Keratinocyte (primary cell): ENCODE results near the gene WDR35.

Experiments
- EZH2 ChIP-seq: IDR thresholded peaks from one replicate; pipeline ENCODE4 v1.6.1; 2012; ENCODE audit warnings: inconsistent platforms, mild to moderate bottlenecking, low read length, moderate library complexity
- TF ChIP-seq, protein P1 (sequence below), 3 experiments: IDR thresholded peaks in 1 of 3; conservative IDR thresholded peaks in 1 of 3; optimal IDR thresholded peaks in 1 of 3; 2 replicates in 2 of 3; 3 replicates in 1 of 3; pipeline versions ENCODE3 to v1.5.1; 2011; ENCODE audit warnings: low read length in 3 of 3, mild to moderate bottlenecking in 3 of 3, moderate library complexity in 2 of 3, control low read depth in 1 of 3, inconsistent platforms in 1 of 3; ENCODE audit not compliant: insufficient read depth in 2 of 3; ENCODE audit errors: extremely low read depth in 1 of 3

DNA sequence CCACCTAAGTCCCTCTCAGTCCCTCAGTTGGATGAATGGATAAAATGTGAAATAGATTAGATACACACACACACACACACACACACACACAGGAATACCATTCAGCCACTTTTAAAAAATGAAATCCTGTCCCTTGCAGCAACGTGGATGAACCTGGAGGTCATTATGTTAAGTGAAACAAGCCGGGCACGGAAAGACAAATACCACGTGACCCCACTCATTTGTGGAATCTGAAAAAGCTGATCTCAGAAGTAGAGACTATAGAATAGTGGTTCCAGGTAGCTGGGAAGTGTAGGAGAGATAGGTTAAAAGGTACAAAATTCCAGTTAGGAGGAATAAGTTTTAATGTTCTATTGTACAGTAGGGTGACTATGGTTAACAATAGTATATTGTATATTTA lies 119.1 kb downstream of the WDR35 start:
- no peak for TF ChIP-seq EZH2
- TF ChIP-seq, protein P1, sequence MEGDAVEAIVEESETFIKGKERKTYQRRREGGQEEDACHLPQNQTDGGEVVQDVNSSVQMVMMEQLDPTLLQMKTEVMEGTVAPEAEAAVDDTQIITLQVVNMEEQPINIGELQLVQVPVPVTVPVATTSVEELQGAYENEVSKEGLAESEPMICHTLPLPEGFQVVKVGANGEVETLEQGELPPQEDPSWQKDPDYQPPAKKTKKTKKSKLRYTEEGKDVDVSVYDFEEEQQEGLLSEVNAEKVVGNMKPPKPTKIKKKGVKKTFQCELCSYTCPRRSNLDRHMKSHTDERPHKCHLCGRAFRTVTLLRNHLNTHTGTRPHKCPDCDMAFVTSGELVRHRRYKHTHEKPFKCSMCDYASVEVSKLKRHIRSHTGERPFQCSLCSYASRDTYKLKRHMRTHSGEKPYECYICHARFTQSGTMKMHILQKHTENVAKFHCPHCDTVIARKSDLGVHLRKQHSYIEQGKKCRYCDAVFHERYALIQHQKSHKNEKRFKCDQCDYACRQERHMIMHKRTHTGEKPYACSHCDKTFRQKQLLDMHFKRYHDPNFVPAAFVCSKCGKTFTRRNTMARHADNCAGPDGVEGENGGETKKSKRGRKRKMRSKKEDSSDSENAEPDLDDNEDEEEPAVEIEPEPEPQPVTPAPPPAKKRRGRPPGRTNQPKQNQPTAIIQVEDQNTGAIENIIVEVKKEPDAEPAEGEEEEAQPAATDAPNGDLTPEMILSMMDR (optimal IDR thresholded peaks at IDR 0.05 in 1 of 3, IDR thresholded peaks at IDR 0.05 in 1 of 3, conservative IDR thresholded peaks at IDR 0.05 in 1 of 3; ENCODE audit: extremely low read depth in 1 of 3, insufficient read depth in 2 of 3, low read length in 3 of 3), result no peak
